ENCODE measurements around the gene MALAT1. TPM values are rescaled to one million over a fixed set of nuclear protein-coding genes. Genes with fewer than 3 reads are reported as not detected.

The MALAT1 gene
- total RNA-seq, 1 experiment from 2014 or later: 4,167 TPM

GRCh38 chr11:65541093-65541982, 42.5 kb downstream of the MALAT1 start:
- no peaks in the 10 kb centered on the region for H3K9me3 ChIP-seq (ENCODE audit: low read length)
- no peaks in the 10 kb centered on the region for H3K79me2 ChIP-seq (ENCODE audit: low read length)
- H3K4me2 ChIP-seq (ENCODE audit: low read depth, low read length, poor library complexity, severe bottlenecking): peak overlapping the region; percentile 95
- H3K27ac ChIP-seq (ENCODE audit: low read length): no peak overlapping the region
- H3K4me3 ChIP-seq (ENCODE audit: low read length): peak overlapping the region; percentile 85
- H3K27me3 ChIP-seq (ENCODE audit: low read length): no peaks in the 10 kb centered on the region
- H3K9ac ChIP-seq (ENCODE audit: low read length): peak overlapping the region; percentile 70
- H3K36me3 ChIP-seq (ENCODE audit: insufficient read depth, low read length): no peaks in the 10 kb centered on the region
- H4K20me1 ChIP-seq (ENCODE audit: insufficient read depth, low read depth, low read length): no peaks in the 10 kb centered on the region
- DNase-seq: no peak
- no peaks in the 10 kb centered on the region for H3K9me2 ChIP-seq (replicated peaks; ENCODE audit: insufficient read depth, low read length)
- peaks cover 29% of the 10 kb centered on the region for H3K4me1 ChIP-seq (ENCODE audit: low read length)
- peak overlapping the region; percentile 95; the same call in 1 of the 2 replicates for H2AFZ ChIP-seq (ENCODE audit: low read length)

- Histone ChIP-seq H3K36me3 (ENCODE audit: insufficient read depth, low read length) (no peaks in the 10 kb centered on the region), H3K9me3 (ENCODE audit: low read length) (no peaks in the 10 kb centered on the region), H3K27ac (ENCODE audit: low read length) (no peak overlapping the region), H3K4me1 (ENCODE audit: low read length) (peaks cover 35% of the 10 kb centered on the region), H3K4me2 (ENCODE audit: low read depth, low read length, poor library complexity, severe bottlenecking) (no peak overlapping the region), H4K20me1 (ENCODE audit: insufficient read depth, low read depth, low read length) (no peaks in the 10 kb centered on the region), H3K4me3 (ENCODE audit: low read length) (no peak overlapping the region), H2AFZ (ENCODE audit: low read length) (no peak overlapping the region), H3K9ac (ENCODE audit: low read length) (no peak overlapping the region), H3K79me2 (ENCODE audit: low read length) (no peaks in the 10 kb centered on the region), H3K27me3 (ENCODE audit: low read length) (no peaks in the 10 kb centered on the region), H3K9me2 (replicated peaks; ENCODE audit: insufficient read depth, low read length) (no peaks in the 10 kb centered on the region)
- no peak for DNase-seq
Measured at GRCh38 chr11:65542738-65543390, 44.0 kb downstream of the MALAT1 start.

- Histone ChIP-seq H3K4me2 (ENCODE audit: low read depth, low read length, poor library complexity, severe bottlenecking) (peak overlapping the region; percentile 66), H3K36me3 (ENCODE audit: insufficient read depth, low read length) (no peaks in the 10 kb centered on the region), H4K20me1 (ENCODE audit: insufficient read depth, low read depth, low read length) (no peaks in the 10 kb centered on the region), H3K9ac (ENCODE audit: low read length) (peak overlapping the region; percentile 48), H3K79me2 (ENCODE audit: low read length) (no peaks in the 10 kb centered on the region), H2AFZ (ENCODE audit: low read length) (no peak overlapping the region), H3K4me3 (ENCODE audit: low read length) (peak overlapping the region; percentile 65; the same call in 1 of the 2 replicates), H3K4me1 (ENCODE audit: low read length) (peaks cover 21% of the 10 kb centered on the region), H3K27me3 (ENCODE audit: low read length) (no peaks in the 10 kb centered on the region), H3K9me3 (ENCODE audit: low read length) (no peaks in the 10 kb centered on the region), H3K27ac (ENCODE audit: low read length) (no peak overlapping the region), H3K9me2 (replicated peaks; ENCODE audit: insufficient read depth, low read length) (no peaks in the 10 kb centered on the region)
- no peak for DNase-seq
Measured at GRCh38 chr11:65545853-65546216, 47.0 kb downstream of the MALAT1 start.

- H3K4me2 ChIP-seq (ENCODE audit: low read depth, low read length, poor library complexity, severe bottlenecking): peak overlapping the region; percentile 66
- no peaks in the 10 kb centered on the region for H3K27me3 ChIP-seq (ENCODE audit: low read length)
- peak overlapping the region; percentile 38; the same call in 1 of the 2 replicates for H2AFZ ChIP-seq (ENCODE audit: low read length)
- H3K27ac ChIP-seq (ENCODE audit: low read length): no peak overlapping the region
- no peaks in the 10 kb centered on the region for H3K36me3 ChIP-seq (ENCODE audit: insufficient read depth, low read length)
- no peaks in the 10 kb centered on the region for H3K9me2 ChIP-seq (replicated peaks; ENCODE audit: insufficient read depth, low read length)
- H3K9ac ChIP-seq (ENCODE audit: low read length): peak overlapping the region; percentile 51
- H3K79me2 ChIP-seq (ENCODE audit: low read length): no peaks in the 10 kb centered on the region
- peaks cover 21% of the 10 kb centered on the region for H3K4me1 ChIP-seq (ENCODE audit: low read length)
- peak; percentile 93 for DNase-seq
- peak overlapping the region; percentile 65 for H3K4me3 ChIP-seq (ENCODE audit: low read length)
- H4K20me1 ChIP-seq (ENCODE audit: insufficient read depth, low read depth, low read length): no peaks in the 10 kb centered on the region
- no peaks in the 10 kb centered on the region for H3K9me3 ChIP-seq (ENCODE audit: low read length)
Measured at GRCh38 chr11:65546217-65546958, 47.5 kb downstream of the MALAT1 start.

GRCh38 chr11:65547446-65548125, 48.7 kb downstream of the MALAT1 start:
- H3K4me1 ChIP-seq (ENCODE audit: low read length): peaks cover 23% of the 10 kb centered on the region
- no peaks in the 10 kb centered on the region for H3K27me3 ChIP-seq (ENCODE audit: low read length)
- H3K27ac ChIP-seq (ENCODE audit: low read length): no peak overlapping the region
- no peak for DNase-seq
- no peaks in the 10 kb centered on the region for H3K36me3 ChIP-seq (ENCODE audit: insufficient read depth, low read length)
- H4K20me1 ChIP-seq (ENCODE audit: insufficient read depth, low read depth, low read length): no peaks in the 10 kb centered on the region
- no peak overlapping the region for H3K4me3 ChIP-seq (ENCODE audit: low read length)
- no peaks in the 10 kb centered on the region for H3K79me2 ChIP-seq (ENCODE audit: low read length)
- H2AFZ ChIP-seq (ENCODE audit: low read length): no peak overlapping the region
- H3K9me3 ChIP-seq (ENCODE audit: low read length): no peaks in the 10 kb centered on the region
- H3K9ac ChIP-seq (ENCODE audit: low read length): no peak overlapping the region
- H3K9me2 ChIP-seq (replicated peaks; ENCODE audit: insufficient read depth, low read length): no peaks in the 10 kb centered on the region
- no peak overlapping the region for H3K4me2 ChIP-seq (ENCODE audit: low read depth, low read length, poor library complexity, severe bottlenecking)

- no peaks in the 10 kb centered on the region for H3K9me3 ChIP-seq (ENCODE audit: low read length)
- H3K36me3 ChIP-seq (ENCODE audit: insufficient read depth, low read length): no peaks in the 10 kb centered on the region
- H3K4me1 ChIP-seq (ENCODE audit: low read length): peaks cover 23% of the 10 kb centered on the region
- no peak overlapping the region for H3K9ac ChIP-seq (ENCODE audit: low read length)
- H2AFZ ChIP-seq (ENCODE audit: low read length): no peak overlapping the region
- no peaks in the 10 kb centered on the region for H3K27me3 ChIP-seq (ENCODE audit: low read length)
- no peaks in the 10 kb centered on the region for H3K79me2 ChIP-seq (ENCODE audit: low read length)
- no peaks in the 10 kb centered on the region for H4K20me1 ChIP-seq (ENCODE audit: insufficient read depth, low read depth, low read length)
- H3K9me2 ChIP-seq (replicated peaks; ENCODE audit: insufficient read depth, low read length): no peaks in the 10 kb centered on the region
- no peak overlapping the region for H3K4me3 ChIP-seq (ENCODE audit: low read length)
- DNase-seq: no peak
- no peak overlapping the region for H3K27ac ChIP-seq (ENCODE audit: low read length)
- no peak overlapping the region for H3K4me2 ChIP-seq (ENCODE audit: low read depth, low read length, poor library complexity, severe bottlenecking)
Measured at GRCh38 chr11:65548395-65548794, 49.5 kb downstream of the MALAT1 start.

- no peak overlapping the region for H3K4me3 ChIP-seq (ENCODE audit: low read length)
- H3K27ac ChIP-seq (ENCODE audit: low read length): no peak overlapping the region
- no peaks in the 10 kb centered on the region for H3K36me3 ChIP-seq (ENCODE audit: insufficient read depth, low read length)
- H3K27me3 ChIP-seq (ENCODE audit: low read length): no peaks in the 10 kb centered on the region
- H3K79me2 ChIP-seq (ENCODE audit: low read length): no peaks in the 10 kb centered on the region
- no peak overlapping the region for H2AFZ ChIP-seq (ENCODE audit: low read length)
- DNase-seq: no peak
- H3K4me2 ChIP-seq (ENCODE audit: low read depth, low read length, poor library complexity, severe bottlenecking): no peak overlapping the region
- H4K20me1 ChIP-seq (ENCODE audit: insufficient read depth, low read depth, low read length): no peaks in the 10 kb centered on the region
- H3K9me2 ChIP-seq (replicated peaks; ENCODE audit: insufficient read depth, low read length): no peaks in the 10 kb centered on the region
- H3K9me3 ChIP-seq (ENCODE audit: low read length): no peaks in the 10 kb centered on the region
- peaks cover 23% of the 10 kb centered on the region for H3K4me1 ChIP-seq (ENCODE audit: low read length)
- H3K9ac ChIP-seq (ENCODE audit: low read length): no peak overlapping the region
Measured at GRCh38 chr11:65549096-65549495, 50.3 kb downstream of the MALAT1 start.

All from Karpas-422 (cell line).